Cardiac septum (tissue), 1 donor: ENCODE measurements around the gene RNF14. TPM values are rescaled to one million over a fixed set of nuclear protein-coding genes. Genes with fewer than 3 reads are reported as not detected.
A peak's percentile ranks its signal among the peaks of the same experiment; 100 is the strongest.

Source experiments
- DNase-seq: peaks from one replicate; pipeline ENCODE4 v3.0.0-alpha.2; 2020; ENCODE audit warnings: low spot score
- intact Hi-C: fragments of 100-400 bp; cut with DNase I; formaldehyde crosslinking; loops from one replicate; pipeline ENCODE4 v1.14.0; 2022
- total RNA-seq: library from RNA; stranded (reverse); fragmentation: NEBNext Ultra II Directional; extraction: Animal tissue kit (Norgen Biotek cat#: 25700); gene quantifications from one replicate; pipeline ENCODE4 v1.2.1, GENCODE V29; 2021
- donor health status: DM: no; HTN: no; CAD: no.

RNF14 gene
- total RNA-seq, 1 donor from 2014 or later, result 104 TPM

- intact Hi-C loops, result no loop called here
- DNase-seq, result no peak
Measured at GRCh38 chr5:141945511-141946051, 23.3 kb upstream of the RNF14 start.

- intact Hi-C loops, result no loop called here
- no peak for DNase-seq
Measured at GRCh38 chr5:141947316-141947715, 21.6 kb upstream of the RNF14 start.

- no peak for DNase-seq
- intact Hi-C loops, result no loop called here
Measured at GRCh38 chr5:141948812-141949211, 20.1 kb upstream of the RNF14 start.

DNA sequence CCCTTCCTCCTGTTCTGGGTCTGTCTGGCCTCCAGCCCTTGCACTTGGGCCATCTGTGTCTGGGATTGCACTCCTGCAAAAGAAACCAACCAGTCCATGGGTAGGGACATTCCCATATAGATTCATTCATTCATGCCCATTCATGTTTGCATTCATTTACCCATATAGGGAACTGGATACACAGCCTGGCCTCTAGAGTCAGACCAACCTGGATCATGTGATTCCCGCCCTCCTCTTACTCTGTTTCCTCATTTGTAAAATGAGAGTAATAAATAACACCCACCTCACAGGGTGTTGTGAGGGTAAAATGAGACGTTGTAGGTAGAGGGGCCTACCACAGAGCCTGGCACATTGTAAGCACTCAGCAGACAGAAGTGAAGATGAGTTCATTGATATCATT lies 19.4 kb upstream of the RNF14 start:
- DNase-seq, result no peak
- intact Hi-C loops, result no loop called here

DNA sequence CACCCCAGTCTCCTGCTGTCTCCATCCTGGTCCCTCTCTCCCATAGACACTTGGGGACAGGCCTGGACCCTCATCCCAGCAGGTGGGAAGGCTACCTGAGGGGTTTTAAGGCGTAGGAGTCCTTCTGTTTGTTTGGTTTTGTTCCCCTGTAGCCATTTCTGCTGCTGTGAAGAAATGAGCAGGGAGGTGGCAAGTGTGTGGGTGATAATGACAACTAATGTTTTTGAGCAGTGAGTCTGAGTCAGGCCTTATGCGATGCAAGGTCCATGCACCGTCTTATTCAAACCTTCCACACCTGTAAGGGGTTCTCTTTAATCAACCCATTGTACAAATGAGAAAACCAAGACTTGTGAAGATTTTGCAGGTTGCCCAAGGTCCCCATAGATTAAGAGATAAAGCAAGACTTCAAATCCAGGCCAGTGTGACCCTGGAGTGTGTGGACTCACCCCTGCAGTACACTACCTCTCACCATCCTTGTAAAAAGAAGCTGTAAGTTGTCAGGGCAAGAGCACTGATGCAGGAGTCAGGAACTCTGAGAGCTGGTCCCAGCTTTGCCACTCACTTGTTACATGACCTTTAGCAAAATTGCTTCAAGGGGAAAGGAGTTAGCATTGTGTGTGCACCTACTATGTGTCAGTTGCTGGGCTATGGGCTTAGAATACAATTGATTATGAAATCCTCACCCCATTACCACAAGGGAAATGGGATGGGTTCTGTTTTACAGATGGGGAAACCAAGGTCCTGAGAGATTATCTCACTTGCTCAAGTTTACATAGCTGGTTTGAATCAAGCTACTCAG lies 18.5 kb upstream of the RNF14 start:
- intact Hi-C loops, result no loop called here
- DNase-seq, result no peak

GRCh38 chr5:141951332-141951781 lies 17.5 kb upstream of the RNF14 start:
- intact Hi-C loops, result no loop called here
- DNase-seq, result no peak

- intact Hi-C loops, result no loop called here
- DNase-seq, result no peak
Measured at GRCh38 chr5:141952020-141952419, 16.9 kb upstream of the RNF14 start.

GRCh38 chr5:141954194-141954593 lies 14.7 kb upstream of the RNF14 start:
- intact Hi-C loops, result no loop called here

DNA sequence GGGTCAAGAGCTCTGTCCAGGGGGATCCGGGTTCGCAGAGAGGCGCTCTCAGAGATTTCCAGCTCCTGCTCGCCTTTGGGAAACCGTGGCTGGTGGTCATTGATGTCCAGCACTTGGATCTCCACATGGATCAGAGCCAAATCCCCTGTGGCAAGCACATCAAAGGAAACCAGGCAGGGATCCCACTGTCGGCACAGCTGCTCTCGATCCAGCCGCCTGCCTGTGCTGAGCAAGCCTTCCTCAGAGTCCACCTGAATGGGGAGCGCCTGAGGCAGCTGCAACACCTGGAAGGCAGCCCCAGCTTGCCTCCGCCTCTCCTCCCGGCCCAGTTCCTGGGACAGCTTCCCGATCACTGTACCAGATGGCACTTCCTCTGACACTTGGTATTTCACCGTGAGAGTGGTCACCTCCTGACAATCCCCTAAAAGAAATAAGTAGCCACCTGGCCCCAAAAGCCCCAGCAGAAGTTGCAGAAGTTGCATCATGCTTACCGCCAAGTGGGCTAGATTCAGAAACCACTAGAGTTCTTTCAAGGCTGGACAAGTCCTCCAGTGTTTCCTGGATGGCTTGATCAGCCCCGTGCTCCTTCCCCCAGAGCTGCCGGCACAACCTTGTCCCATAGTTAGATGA lies 11.4 kb upstream of the RNF14 start:
- no peak for DNase-seq
- intact Hi-C loops, result loop anchor here (5.0 kb wide), 1 partner anchor 150 kb away; no protein-coding TSS in a partner anchor

More at GRCh38 chr5:141954194-141954593, 14.7 kb upstream of the RNF14 start:
- DNase-seq, result no peak

GRCh38 chr5:141958113-141958512 lies 10.8 kb upstream of the RNF14 start, which contains the start of gene PCDH12:
Gene PCDH12, minus strand, starts transcription at chr5:141958202. Its CDS starts 351 bp downstream, at chr5:141957851.
- intact Hi-C loops, result loop anchor here (2.0 to 5.0 kb wide), 2 partner anchors 77 to 151 kb away; no protein-coding TSS in a partner anchor
- no peak for DNase-seq

DNA sequence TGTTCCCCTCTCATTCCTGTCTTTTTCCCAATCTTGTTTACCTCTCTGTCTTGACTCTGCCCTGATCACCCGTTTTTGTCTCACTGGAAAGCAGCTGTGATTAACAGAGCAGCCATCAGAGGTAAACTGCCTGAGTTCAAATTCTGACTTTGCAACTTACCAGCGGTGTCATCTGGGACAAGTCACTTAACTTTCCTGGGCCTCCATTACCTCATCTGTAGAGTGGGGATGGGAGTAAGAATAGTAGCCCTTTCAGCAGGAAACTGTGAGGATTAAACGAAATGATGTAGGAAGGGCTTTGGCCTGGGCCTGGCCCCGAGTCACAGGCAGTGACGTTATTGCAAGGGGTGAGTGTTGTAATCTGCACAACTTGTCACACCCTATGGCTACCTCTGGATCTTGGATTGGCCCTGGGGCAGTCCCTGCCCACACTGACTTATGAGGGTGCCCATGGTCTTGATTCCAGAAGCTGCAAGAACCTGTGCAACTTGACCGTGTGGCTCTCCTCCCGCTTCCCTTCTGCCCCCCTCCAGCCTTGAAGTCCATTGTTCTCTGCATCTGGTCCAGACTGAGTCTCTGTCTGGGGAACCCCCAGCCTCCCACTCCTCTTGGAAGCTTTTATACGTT lies 10.2 kb upstream of the RNF14 start:
- no peak for DNase-seq
- intact Hi-C loops, result loop anchor here (2.0 to 5.0 kb wide), 2 partner anchors 78 to 151 kb away; no protein-coding TSS in a partner anchor

GRCh38 chr5:141960018-141960417 lies 8.9 kb upstream of the RNF14 start:
- no peak for DNase-seq
- intact Hi-C loops, result loop anchor here (1.0 to 2.0 kb wide), 3 partner anchors 31 to 268 kb away; no protein-coding TSS in a partner anchor

DNA sequence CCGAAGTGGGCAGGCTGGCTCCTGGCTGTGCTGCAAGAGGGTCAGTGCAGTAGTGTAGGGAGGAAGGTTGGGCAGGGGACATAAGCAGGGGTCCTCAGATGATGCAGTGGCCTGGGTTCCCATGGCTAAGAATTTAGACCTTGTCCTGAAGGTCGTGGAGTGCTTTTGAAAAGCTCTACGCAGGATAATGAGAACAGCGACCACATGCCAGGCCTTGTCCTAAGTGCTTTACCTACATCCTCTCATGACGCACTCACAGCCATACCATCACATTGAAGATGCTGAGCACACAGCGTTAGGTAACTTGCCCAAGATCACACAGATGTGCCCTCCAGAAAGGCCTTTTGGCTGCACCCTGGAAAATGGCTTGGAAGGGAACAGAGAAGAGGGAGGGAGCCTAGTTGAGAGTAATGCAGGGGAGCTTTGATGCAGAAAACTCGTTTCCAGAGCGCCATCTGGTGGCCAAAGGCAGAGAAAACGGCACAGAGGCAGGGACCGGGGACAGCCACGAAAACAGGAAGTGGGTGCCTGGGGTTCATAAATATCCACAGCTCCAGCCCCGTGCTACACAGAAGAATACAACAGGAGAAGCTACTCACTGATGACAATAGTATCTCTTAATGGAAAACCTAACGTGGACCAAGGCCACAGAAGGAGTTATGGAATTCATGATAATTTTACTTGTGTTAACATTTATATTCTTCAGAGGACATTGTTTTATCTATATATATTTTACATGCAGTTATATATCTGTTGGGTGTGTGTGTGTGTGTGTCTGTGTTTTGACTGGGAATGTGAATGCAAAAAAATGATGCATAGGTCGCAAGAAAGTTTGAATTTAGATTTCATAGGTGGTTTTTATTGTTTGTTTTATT lies 8.2 kb upstream of the RNF14 start:
- intact Hi-C loops, result loop anchor here (1.0 to 2.0 kb wide), 3 partner anchors 32 to 268 kb away; no protein-coding TSS in a partner anchor

DNA sequence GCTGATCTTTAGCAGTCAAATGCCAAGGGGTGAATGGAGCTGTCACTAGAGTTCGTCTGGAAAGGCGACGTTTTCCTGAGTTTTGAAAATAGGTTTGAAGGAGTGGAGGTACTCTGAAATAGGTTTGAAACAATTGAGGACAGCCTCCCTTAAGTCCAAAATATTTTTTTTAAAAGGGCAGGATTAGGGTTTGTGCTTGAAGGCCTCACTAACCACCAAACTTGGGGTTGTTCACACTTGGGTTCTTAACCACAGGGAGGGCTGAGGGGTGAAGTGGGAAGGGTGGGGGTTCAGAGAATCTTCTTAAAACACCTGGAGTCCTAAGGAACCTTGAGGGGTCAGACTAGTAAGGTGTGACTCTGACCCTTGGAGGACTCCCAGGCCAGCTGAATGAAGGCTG lies 7.4 kb upstream of the RNF14 start:
- intact Hi-C loops, result loop anchor here (2.0 kb wide), 2 partner anchors 33 to 73 kb away; no protein-coding TSS in a partner anchor
- DNase-seq, result no peak

More for the DNA sequence above, 8.2 kb upstream of the RNF14 start:
- peak; percentile 95 for DNase-seq

DNA sequence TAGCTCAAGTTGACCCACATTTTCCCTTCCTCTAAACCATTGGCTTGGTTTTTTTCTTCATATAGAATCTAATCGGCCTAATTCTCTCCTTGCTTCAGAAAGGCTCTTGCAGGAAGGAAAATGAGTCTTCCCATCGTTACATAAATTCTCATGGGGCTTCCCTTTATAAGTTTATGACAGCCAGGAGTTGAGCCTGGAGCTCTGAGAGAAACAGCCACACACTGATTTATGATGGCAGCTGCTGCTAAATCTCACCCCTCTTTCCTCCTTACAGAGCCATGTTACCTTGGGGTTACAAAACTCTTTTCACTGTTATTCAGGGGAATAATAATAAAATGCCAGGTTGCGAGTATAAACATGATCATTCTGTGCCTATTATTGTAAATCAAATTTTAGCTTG lies 5.2 kb upstream of the RNF14 start:
- no peak for DNase-seq
- intact Hi-C loops, result no loop called here

DNA sequence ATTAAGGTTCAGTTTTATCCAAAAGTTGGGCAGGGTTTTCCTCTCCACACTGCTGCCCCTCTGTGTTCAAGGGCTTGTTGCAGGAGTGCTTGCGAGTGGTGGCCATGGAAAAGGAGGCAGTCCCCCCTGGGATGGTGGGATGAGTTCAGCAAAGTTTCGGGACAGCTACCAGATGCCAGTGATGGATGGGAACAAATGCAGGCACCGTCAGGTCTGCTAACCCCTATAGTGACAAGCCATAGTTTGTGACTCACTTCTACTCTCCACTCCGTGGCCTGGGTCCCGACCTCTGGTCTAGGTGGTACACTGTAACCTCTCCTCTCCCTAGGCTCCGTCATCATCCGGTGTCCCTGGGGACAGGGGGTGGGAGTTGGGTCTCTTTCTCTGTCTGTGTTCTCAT lies 3.8 kb upstream of the RNF14 start:
- intact Hi-C loops, result no loop called here
- DNase-seq, result no peak

DNA sequence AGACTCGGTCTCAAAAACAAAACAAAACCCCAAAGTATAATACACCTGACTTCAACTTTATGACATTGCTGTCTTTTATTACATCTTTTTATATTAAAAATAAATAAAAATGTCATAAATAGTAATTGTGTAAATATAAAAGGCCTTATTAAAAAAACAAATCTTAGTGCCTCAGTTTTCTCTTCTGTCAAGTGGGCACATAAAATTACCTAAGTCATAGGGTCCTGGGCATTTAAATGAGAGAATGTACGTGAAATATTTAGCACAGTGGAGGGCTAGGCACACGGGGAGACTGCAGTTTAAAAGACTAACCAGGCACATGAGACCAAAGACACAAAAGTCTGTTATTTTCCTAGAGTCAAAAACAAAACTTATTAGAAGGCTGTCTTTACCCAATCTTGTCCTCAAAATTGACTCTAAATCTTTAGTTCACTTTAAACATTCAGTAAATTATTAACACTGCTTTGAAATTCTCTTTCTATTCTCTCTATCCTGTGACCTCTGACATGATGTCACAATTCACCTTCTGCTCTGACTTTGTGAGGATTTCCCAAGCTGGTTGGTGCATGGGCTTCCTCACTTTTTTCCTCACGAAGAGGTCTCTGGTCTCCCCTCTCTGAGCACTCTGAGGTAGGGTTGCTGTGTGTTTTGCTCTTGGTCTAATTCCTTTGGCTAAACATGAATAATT lies 2.5 kb upstream of the RNF14 start:
- DNase-seq, result no peak
- intact Hi-C loops, result no loop called here

GRCh38 chr5:141966963-141967333 lies 2.0 kb upstream of the RNF14 start:
- no peak for DNase-seq
- intact Hi-C loops, result no loop called here
